Measurements from ENCODE around the gene TRIM44.

DNA sequence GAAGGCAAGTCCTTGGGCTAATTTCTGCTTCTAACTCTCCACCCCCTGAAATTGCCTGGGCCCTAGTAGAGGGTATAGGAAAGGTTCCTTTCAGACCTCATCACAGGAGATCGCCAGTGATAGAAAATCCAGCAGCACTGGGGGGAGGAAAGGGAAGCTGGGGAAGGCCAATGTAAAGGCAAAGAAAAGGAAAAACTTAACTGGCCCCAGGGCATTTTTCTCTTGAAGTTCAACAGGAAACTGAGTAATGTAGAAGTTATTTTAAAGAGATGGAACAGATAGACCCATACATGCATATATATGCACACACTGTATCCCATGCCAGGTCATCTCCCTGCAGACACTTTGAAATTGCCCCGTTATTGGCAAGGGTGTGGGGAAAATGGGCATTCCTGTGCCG, 134.0 kb downstream of the TRIM44 start:
- TF ChIP-seq, protein P1, sequence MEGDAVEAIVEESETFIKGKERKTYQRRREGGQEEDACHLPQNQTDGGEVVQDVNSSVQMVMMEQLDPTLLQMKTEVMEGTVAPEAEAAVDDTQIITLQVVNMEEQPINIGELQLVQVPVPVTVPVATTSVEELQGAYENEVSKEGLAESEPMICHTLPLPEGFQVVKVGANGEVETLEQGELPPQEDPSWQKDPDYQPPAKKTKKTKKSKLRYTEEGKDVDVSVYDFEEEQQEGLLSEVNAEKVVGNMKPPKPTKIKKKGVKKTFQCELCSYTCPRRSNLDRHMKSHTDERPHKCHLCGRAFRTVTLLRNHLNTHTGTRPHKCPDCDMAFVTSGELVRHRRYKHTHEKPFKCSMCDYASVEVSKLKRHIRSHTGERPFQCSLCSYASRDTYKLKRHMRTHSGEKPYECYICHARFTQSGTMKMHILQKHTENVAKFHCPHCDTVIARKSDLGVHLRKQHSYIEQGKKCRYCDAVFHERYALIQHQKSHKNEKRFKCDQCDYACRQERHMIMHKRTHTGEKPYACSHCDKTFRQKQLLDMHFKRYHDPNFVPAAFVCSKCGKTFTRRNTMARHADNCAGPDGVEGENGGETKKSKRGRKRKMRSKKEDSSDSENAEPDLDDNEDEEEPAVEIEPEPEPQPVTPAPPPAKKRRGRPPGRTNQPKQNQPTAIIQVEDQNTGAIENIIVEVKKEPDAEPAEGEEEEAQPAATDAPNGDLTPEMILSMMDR (IDR thresholded peaks at IDR 0.05) = no peak
- TF ChIP-seq POLR2AphosphoS5 (IDR thresholded peaks at IDR 0.05) = no peak

All from breast epithelium (tissue), 3 donors.